ENCODE measurements around the gene RNASE8. TPM values are rescaled to one million over a fixed set of nuclear protein-coding genes. Genes with fewer than 3 reads are reported as not detected.

Gene RNASE8
- total RNA-seq, 4 donors from 2014 or later = not detected

GRCh38 chr14:21095430-21096205, 38.0 kb downstream of the RNASE8 start:
- in situ Hi-C loops (cut with MboI; ENCODE audit: low pct_ligation_motif_present in 1 of 4, low pct_unique_long_range_greater_than_20kb in 1 of 4, low sequenced_read_pairs in 3 of 4) (no loop called here), intact Hi-C loops (cut with DNase I; ENCODE audit: low total_unique reads) (no loop called here)
- H3K27me3 ChIP-seq = no peaks in the 10 kb centered on the region
- H3K4me3 ChIP-seq = no peak overlapping the region
- peaks cover 0 to 14% (median 3%) of the 10 kb centered on the region in 4 donors for H3K36me3 ChIP-seq
- peak overlapping the region; percentile 91 to 99 (median 96) for H3K27ac ChIP-seq
- no peak for DNase-seq
- TF ChIP-seq CTCF (IDR thresholded peaks at IDR 0.05) = no peak
- TF ChIP-seq EP300 (IDR thresholded peaks at IDR 0.05; ENCODE audit: low read depth) = no peak
- TF ChIP-seq POLR2AphosphoS5 (IDR thresholded peaks at IDR 0.05) = no peak
- no peak for TF ChIP-seq POLR2A (IDR thresholded peaks at IDR 0.05)
- peaks cover 24 to 58% (median 50%) of the 10 kb centered on the region in 4 donors for H3K4me1 ChIP-seq
- H3K9me3 ChIP-seq = no peaks in the 10 kb centered on the region
- 63 to 66% methylated on average over 5 to 6 of the region's 6 CpGs for WGBS, 2 donors (ENCODE audit: low coverage in 1 of 2)

GRCh38 chr14:21096438-21096837, 38.8 kb downstream of the RNASE8 start:
- TF ChIP-seq POLR2A (IDR thresholded peaks at IDR 0.05) (no peak), EP300 (IDR thresholded peaks at IDR 0.05; ENCODE audit: low read depth) (no peak), CTCF (IDR thresholded peaks at IDR 0.05) (no peak), POLR2AphosphoS5 (IDR thresholded peaks at IDR 0.05) (no peak)
- peaks cover 0 to 7% (median 3%) of the 10 kb centered on the region in 4 donors for H3K36me3 ChIP-seq
- DNase-seq = no peak
- H3K27ac ChIP-seq = peak overlapping the region; percentile 91 to 99 (median 96)
- H3K9me3 ChIP-seq = no peaks in the 10 kb centered on the region
- H3K4me3 ChIP-seq = no peak overlapping the region
- intact Hi-C loops (cut with DNase I; ENCODE audit: low total_unique reads) = no loop called here
- H3K27me3 ChIP-seq = no peaks in the 10 kb centered on the region
- in situ Hi-C loops (cut with MboI; ENCODE audit: low pct_ligation_motif_present in 1 of 4, low pct_unique_long_range_greater_than_20kb in 1 of 4, low sequenced_read_pairs in 3 of 4) = no loop called here
- peaks cover 26 to 63% (median 55%) of the 10 kb centered on the region in 4 donors for H3K4me1 ChIP-seq
- 72% methylated on average over 3 of the region's 3 CpGs; no CpG with 5 or more reads in 1 of the 2 donors for WGBS, 2 donors (ENCODE audit: low coverage in 1 of 2)

DNA sequence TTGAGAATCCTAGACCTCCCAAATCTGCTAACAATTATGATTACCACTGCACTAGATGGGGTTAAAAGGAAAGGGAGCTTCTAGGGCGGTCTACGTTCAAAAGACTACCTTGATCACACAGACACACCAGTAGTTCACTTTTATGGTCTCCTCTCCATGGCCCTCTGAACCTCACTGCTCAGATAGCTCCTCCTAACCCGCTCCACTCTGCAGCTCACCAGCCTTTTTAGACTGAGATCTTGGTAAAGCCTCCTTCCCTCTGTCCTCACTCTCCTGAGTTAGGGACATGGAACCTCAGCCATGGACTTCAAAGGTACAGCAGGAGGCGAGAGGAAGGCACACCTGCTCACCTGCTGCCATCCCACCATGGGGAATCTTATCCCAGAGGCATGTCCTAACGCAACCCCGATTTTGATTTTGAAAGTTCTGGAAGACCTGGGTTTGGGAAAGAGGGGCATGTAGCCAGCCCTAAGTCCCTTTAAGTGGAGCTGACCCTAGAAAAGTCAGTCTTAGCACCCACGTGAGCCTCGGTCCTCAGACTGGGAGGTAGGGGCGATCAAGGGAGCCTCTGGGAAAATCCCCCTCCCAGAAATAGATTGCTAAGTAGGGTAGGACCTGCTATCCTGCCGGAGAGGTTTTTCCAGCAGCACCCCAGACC, 39.5 kb downstream of the RNASE8 start:
- Histone ChIP-seq H3K36me3 (peaks cover 0 to 3% (median under 1%) of the 10 kb centered on the region in 4 donors), H3K27me3 (no peaks in the 10 kb centered on the region), H3K4me1 (peaks cover 26 to 64% (median 57%) of the 10 kb centered on the region in 4 donors), H3K27ac (peak overlapping the region; percentile 91 to 99 (median 96)), H3K4me3 (peak overlapping the region; percentile 51 to 73 (median 58)), H3K9me3 (no peaks in the 10 kb centered on the region)
- intact Hi-C loops (cut with DNase I; ENCODE audit: low total_unique reads) = no loop called here
- TF ChIP-seq CTCF (IDR thresholded peaks at IDR 0.05) (no peak), EP300 (IDR thresholded peaks at IDR 0.05; ENCODE audit: low read depth) (no peak), POLR2A (IDR thresholded peaks at IDR 0.05) (peak; percentile 23), POLR2AphosphoS5 (IDR thresholded peaks at IDR 0.05) (peak in 1 of 3 donors; percentile 24)
- DNase-seq = no peak
- 32 to 38% methylated on average over 6 to 10 of the region's 10 CpGs for WGBS, 2 donors (ENCODE audit: low coverage in 1 of 2)
- in situ Hi-C loops (cut with MboI; ENCODE audit: low pct_ligation_motif_present in 1 of 4, low pct_unique_long_range_greater_than_20kb in 1 of 4, low sequenced_read_pairs in 3 of 4) = no loop called here

DNA sequence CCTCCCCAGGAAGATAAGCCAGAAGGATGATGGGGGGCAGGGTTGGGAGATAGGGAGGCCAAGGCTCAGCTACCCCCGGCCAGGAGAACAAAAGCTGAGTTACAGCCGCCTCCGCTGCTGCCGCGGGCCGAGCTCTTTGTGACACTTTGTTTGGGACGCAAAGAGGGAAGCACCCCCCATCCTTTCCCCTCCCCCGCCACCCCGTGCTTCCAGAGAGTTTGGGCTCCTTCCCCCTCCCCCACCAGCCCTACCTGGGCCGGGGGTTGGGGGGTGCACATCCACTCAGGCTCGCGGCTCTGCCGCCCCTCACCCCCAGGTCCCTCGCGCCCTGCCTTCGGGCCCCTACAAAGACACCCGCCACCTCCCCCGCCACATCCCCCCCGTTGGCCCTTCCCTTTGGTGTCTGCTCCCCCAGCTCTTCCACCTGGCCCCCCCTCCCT, 40.0 kb downstream of the RNASE8 start:
- Histone ChIP-seq H3K4me1 (peaks cover 27 to 66% (median 58%) of the 10 kb centered on the region in 4 donors), H3K4me3 (peak overlapping the region; percentile 51 to 73 (median 58)), H3K27me3 (no peaks in the 10 kb centered on the region), H3K9me3 (no peaks in the 10 kb centered on the region), H3K27ac (peak overlapping the region; percentile 91 to 99 (median 96)), H3K36me3 (peaks cover 0 to 3% (median 0%) of the 10 kb centered on the region in 4 donors)
- in situ Hi-C loops (cut with MboI; ENCODE audit: low pct_ligation_motif_present in 1 of 4, low pct_unique_long_range_greater_than_20kb in 1 of 4, low sequenced_read_pairs in 3 of 4) = no loop called here
- DNase-seq = peak; percentile 62
- 4% methylated on average over 17 of the region's 19 CpGs; no CpG with 5 or more reads in 1 of the 2 donors for WGBS, 2 donors (ENCODE audit: low coverage in 1 of 2)
- intact Hi-C loops (cut with DNase I; ENCODE audit: low total_unique reads) = no loop called here
- TF ChIP-seq POLR2A (IDR thresholded peaks at IDR 0.05) = no peak
- no peak for TF ChIP-seq EP300 (IDR thresholded peaks at IDR 0.05; ENCODE audit: low read depth)
- no peak for TF ChIP-seq POLR2AphosphoS5 (IDR thresholded peaks at IDR 0.05)
- no peak for TF ChIP-seq CTCF (IDR thresholded peaks at IDR 0.05)
